CD4-positive, alpha-beta T cell treated with Interleukin-17A for 1 hour (primary cell): ENCODE data around the gene METAP1D.
"Not testable (repeated sequence)": the region's sequence is repeated elsewhere in the genome, so short reads cannot be mapped to it uniquely, and the experiment has no call there.

ENCODE experiments used
- DNase-seq: peaks from one replicate; pipeline ENCODE4 v3.0.0-alpha.2; 2020

Gene METAP1D

DNA sequence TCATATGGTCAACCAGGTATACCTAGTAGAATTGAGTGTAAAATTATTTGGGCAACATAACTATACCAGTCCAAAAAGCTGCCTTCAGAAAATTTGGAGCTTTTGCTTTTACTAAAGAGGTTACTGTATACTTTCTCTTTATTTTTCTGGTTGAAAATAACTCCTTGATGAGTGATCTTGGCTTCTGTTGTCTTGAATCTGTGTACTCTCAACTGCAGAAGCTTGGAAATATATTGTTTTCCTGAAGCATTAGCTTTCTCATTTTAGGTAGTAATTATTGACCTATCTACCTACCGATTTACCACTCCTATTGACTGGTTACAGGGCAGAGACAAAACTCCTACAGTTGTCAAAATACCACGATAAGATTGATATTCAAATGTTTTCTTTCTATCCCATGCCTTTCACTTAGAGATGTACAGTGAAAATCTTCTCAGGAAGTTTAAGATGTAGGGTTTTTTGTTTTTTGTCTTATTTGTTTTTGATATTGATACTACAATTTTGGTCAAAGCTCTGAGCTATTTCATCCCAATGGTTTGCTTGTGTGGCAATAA, 49.9 kb downstream of the METAP1D start:
- no peak for DNase-seq

DNA sequence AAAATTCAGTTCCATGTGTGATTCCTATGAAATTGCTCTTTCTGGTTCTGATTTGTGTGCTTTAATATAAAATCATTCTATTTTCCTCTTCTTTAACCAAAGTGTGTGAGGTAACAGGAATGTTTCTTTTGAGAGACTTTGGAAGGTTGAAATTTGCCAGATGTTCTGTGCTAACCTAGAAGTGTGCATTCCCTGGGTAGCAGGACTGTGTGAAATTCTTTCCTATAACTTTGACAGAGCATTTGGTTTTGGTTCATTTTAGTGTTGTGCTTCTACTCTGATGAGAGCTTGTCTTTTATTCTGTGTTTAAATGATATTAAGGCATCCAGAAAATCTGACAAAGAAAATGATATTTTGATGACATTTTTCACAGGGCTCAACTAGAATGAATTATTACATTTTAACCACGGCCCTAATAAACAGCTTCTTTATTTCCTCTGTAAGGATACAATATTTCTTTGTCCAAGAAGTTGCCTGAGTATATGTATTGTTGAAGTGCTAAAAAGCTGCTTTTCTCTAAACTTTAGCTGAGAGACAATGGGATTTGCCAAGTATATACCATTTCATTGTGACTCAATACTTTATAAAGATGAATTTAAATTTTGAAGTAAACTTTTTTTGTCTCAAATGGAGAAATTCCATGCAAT, 50.8 kb downstream of the METAP1D start:
- DNase-seq = no peak

DNA sequence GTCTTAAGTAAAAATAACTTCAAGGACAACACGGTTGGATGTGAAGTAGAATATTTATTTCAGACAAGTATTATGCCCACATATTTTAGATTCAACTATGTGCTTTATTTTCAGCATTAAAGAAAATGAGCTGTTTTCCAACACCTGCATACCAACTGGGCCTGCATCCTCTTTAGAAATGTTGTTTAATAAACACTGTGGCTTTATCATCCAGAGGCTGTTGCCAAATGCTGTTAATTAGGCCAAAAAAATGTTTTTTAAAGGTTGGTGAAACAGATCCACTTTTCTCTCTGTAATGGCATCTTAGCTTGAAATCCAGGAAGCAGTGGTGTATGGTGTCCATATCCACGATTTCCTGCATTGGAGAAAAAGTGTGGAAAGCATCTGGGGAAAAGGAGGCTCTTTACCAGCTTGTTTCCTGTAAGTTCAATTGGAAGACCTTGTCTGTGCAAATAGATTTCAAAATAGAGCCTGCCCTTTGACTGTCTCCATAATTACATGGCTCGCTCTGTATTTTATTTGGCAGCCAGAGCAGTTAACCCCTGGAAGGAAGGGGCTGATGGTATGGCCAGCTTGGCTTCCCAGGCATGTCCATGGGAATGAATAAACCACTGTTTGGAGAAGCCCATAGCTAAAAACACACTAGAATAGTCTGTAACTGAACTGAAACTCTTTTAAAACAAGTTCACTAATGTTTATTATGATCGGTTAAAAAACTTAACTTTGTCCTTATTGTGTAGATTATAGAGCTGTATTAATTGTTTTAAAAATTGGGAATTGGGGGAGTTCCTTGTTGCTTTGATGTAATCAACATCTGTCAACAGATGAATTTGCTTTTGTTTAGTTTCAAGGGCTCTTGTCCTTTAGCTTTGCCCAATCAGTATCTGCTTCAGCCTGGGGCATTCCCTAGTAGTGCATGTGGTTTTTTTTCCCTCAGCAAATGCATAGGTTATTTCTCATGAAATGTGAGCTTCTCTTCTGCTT, 52.5 kb downstream of the METAP1D start:
- DNase-seq = no peak

DNA sequence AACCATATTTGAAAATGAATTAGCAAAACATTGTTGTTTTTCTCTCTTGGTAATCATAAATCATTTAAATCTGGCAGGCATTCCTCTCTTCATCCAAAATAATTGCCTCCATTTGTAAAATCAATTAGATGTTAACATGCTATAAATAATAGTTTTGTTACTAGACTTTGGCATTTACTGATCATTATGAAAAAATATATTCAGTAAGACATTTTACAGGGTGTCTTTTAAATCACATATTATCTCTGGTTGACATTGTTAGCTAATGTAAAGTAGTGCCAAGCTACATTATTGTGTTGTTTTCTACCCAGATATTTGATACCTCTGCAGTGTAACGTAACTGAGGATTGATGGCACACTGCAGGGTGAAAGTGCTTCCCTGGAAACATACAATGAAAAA, 53.7 kb downstream of the METAP1D start:
- no peak for DNase-seq

DNA sequence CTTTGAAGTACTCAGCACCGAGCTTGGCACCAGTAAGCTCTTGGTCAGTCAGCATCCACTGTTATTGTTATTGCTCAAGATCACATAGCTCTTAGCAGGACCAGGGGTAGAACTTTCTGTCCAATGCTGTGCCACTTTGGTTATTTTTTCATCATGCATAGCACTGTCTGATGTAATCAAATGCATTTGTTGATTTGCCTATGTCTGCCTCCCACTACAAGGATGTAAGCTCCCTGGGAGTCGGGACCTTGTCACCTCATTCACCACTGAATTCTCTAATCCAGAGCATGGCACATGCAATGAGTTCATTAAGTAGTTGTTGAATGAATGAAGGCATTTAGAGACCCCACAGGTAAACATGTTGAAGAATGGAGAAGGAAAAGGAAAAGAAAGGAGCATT, 56.5 kb downstream of the METAP1D start:
- DNase-seq = no peak

DNA sequence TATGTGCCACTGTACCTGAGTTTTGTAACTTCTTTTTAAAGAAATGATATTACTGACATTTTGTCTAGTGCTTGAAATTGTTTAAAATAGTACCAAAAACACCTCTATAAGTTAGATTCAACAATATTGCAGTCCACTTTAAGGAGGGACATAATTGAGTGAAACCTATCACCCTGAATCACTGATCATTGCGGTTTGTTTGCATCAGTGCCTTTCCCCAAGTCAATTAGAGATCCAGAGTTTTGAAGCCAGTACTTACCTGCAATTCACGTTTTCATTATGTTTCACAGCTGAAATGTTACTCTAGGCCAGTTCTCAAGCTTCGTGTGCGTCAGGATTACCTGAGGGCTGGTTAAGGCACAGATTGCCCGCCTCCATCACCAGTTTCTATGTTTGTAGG, 58.9 kb downstream of the METAP1D start:
- DNase-seq = no peak

DNA sequence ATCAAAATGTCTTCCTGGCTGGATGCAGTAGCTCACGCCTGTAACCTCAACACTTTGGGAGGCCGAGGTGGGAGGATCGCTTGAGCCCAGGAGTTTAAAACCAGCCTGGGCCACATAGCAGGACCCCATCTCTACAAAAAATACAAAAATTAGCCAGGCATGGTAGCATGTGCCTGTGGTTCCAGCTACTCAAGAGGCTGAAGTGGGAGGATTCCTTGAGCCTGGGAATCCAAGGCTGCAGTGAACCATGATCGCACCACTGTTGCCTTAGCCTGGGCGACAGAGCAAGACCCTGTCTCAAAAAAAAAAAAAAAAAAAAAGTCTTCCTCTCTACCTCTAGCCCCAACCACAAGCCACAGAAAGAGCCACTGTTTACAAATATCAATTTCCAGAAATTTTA, 60.4 kb downstream of the METAP1D start:
- not testable (repeated sequence) for DNase-seq

DNA sequence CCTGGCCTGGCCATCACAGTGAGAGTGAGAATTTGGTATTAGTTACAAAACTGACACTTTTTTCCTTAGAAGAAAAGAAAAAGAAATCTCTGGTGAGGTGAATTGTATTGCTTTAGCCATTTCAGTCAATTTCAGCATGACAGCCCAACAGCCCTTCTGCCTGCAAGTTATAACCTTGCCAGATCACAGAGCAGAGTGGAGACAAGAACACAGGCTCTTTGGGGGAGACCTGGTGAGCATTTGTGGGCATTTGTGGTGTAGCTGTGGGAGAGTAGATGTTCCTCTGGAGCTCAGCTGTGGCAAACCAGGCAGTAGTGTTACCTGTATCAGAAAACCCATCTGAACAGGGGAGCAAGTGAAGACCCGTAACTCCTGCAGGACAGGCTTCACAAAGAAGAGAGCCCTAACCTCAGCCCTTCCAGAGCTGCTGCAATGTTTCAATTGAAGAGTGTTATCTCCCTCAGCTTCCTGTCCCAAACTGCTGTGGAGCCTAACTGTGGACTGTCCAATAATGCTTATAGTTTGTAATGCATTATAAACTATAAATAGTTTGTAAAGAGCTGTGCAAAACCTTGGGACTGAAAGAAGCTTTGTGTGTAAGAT, 62.8 kb downstream of the METAP1D start:
- no peak for DNase-seq

DNA sequence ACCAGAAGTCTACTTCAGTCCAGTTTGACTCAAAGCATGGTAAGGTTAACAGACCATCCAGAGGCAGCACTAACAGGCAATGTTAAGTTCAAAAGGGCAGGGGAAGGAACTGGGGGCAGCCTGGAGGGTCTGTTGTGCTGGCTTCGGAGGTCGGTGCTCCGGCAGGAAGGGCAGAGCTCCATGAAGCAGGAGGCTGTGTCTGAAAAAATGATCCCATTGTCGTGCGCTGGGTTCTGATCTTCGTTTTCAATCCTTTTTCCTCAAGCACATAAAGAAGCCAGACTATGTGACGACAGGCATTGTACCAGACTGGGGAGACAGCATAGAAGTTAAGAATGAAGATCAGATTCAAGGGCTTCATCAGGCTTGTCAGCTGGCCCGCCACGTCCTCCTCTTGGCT, 63.7 kb downstream of the METAP1D start:
- DNase-seq = no peak

DNA sequence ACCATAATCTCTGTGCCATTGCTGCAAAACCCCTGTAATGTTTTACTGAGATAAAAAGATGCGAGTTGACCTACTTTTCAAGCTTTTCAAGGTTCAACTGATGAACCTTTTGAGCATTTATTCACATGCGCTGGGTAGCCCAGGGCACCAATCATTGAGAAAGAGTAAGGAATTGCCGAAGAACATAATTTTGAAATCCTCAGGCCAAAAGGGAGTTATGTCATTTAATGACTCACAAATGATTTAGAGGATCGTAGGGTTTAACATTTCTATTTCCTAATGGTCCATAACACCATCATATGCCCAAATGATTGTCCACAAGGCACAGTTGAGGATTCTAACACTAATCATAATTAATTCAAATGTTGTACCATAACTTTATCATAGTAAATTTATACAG, 65.4 kb downstream of the METAP1D start:
- no peak for DNase-seq

DNA sequence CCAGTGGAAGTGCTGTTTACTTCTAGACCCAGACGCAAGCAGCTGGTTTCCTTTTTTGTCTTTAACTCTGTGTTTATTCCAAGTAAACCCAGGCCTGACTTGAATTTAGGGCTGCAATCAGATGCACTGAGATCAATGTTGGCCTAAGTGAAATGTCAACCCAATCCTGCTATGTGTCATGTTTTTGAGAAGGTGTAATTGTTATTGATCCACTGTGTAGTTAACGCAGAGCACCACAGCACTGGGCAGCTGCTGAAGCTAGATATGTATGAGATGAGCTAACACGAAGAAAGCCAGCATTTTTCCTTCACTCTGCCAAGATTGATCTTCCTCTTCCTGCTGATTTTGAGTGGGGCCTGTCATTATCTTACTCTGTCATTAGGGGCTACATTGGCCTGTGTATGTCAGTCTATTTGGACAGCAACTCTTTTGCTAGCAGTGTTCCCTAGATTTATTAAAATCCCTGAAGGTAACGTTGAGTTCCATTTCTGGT, 66.7 kb downstream of the METAP1D start:
- no peak for DNase-seq

DNA sequence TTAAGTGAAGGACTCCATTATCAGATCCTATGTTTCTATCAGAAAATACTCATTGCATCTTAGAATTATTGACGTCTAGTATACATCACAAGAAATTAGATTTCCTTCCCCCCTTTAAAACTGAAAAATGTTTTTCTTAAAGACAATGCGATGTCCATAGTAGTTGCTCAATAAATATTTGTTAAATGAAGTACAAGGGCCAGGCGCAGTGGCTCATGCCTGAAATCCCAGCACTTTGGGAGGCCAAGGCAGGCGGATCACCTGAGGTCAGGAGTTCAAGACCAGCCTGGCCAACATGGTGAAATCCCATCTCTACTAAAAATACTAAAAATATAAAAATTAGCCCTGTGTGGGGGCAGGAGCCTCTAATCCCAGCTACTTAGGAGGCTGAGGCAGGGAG, 68.2 kb downstream of the METAP1D start:
- DNase-seq = not testable (repeated sequence)

DNA sequence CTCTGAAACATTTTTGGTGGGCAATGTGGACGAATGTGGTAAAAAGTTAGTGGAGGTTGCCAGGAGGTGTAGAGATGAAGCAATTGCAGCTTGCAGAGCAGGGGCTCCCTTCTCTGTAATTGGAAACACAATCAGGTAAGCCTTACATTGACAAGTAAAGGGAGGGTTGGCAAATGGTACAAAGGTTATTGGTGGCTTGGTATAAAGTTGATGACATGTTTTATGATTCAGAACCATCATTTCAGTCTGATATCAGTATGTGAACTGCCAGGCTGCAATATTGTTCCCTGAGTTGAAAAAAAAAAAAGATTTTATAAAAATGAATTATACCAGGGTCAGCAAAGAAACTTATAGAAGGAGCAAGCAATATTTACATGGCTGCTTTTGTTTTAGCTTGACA, 71.2 kb downstream of the METAP1D start:
- no peak for DNase-seq

DNA sequence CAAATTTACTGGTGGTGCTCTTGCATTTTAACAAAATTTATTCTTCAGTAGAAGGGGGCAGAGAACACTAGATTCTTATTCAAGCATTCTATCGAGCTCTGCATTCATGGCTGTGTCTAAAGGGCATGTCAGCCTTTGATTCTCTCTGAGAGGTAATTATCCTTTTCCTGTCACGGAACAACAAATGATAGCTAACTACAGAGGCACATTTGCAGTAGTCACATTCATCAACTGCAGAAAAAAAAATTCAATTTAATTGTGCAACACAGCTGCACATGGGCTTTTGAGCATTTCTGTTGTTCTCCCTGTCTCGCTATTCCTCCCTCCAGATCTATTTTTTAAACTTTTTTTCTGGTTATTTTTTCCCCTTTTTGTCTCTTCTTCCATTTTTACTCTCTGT, 72.5 kb downstream of the METAP1D start:
- no peak for DNase-seq

DNA sequence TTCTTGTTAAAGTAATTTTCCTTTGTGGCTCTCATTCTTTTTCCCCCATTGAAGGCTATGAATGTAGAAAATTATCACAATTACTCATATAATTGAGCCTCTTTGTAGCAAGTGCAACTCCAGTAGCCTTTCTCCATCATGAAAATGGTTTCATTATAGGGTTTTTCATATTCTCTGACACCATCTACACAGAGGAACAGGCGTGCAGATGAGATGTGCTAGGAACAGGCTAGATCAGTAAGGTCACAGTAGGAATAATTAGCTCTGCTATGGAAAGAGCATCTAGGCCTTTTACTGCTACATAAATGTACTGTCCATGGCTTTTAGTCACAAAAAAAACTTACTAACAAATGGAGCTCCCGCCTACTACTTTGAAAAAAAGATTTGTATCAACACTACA, 73.0 kb downstream of the METAP1D start:
- no peak for DNase-seq

DNA sequence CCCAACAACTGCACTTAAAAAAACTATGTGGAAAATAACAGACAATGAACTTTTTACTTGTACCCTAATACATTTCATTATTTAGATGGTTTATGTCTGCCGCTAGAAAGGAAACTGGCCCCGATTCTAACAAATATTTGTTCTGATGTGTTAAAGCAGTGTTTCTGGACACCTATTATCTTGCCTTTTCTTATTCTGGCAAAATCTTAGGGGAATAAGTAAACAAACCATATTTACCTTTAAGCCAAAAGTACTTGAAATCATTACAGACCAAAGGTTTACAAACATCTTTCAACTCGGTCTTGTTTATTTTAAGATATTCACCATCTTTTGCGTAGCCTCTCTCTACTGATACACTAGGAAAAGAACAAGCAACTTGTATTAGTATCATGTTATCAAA, 73.8 kb downstream of the METAP1D start:
- no peak for DNase-seq

DNA sequence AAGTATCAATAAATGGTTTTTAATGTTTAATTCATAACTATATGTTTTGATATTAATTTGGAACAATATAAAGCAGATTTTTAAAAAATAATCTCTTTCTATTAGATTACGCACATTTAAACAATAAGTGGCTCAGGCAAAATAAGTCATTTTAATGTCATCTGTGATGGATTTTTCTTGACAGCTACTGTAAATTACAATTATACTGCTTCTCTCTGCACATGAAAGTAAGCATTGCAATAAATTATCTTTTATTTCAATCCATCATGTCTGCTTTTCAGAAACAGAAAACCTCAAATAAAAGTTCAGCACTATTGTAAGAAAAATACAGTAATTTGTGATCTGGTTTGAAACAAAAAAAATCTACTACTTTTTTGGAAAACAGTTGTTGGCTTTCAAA, 74.5 kb downstream of the METAP1D start:
- no peak for DNase-seq

DNA sequence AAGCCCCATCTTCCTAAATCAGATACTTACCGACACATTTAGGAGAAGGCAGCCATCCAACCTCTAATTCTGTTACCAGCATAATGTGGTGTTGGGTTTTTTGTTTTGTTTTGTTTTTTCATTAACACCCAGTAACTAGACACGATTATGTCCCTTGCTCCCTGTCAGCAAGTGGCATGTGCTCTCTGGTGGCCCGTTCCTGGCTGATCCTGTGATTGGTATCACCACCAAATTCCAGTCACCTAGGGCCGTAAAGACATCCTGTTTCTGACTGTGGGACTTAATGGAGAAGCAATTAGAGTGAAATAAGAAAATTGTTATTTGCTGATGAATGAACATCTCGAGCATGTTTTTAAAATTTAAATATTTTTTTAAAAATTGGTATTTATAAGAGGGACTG, 79.7 kb downstream of the METAP1D start:
- no peak for DNase-seq

DNA sequence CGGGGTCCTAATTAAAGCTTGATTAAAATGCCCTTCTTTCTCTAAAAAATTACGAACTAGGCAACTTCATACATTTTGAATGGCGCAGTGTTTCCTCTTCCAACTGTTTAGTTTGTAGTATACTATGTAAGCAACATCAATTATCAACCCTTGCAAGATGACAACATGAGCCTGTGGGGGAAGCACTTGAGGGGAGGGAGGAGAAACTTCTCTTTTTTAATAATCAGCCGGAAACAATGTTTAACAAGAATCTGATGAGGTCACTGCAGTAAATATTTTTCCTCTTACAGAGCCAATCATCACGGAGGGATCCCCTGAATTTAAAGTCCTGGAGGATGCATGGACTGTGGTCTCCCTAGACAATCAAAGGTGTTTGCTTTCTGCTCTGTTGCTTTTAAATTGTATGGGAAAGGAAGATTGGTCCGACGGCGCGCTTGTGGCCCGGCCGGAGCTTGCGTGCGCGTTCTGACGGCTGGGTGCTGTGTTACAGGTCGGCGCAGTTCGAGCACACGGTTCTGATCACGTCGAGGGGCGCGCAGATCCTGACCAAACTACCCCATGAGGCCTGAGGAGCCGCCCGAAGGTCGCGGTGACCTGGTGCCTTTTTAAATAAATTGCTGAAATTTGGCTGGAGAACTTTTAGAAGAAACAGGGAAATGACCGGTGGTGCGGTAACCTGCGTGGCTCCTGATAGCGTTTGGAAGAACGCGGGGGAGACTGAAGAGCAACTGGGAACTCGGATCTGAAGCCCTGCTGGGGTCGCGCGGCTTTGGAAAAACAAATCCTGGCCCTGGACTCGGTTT, 80.3 kb downstream of the METAP1D start:
- no peak for DNase-seq

DNA sequence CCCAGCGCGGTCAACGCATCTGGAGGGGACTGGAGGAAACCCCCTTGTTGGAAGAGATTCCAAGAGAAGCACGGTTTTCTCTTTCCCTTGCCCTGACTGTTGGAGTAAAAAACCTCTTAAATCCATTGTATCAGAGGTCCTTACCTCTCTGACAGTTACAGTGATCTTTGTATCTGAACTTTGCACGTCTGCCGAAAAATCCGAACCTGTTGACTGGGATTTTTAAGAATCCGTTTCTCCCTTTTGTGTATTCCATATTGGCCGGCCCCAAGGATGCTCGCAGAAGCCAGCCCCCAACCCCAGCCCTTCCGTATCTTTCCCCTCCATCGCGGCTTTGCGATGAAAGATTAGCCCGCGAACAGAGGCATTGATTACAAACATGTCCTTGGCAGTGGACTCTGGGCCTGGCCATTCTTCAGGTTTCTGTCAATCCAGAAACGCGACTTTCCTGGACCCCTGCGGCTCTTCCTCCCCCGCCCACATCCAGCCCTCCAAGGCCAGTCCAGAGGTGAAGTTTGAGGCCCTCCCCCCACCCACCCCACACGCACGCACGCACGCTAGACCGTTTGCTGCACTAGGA, 81.0 kb downstream of the METAP1D start:
- DNase-seq = no peak

DNA sequence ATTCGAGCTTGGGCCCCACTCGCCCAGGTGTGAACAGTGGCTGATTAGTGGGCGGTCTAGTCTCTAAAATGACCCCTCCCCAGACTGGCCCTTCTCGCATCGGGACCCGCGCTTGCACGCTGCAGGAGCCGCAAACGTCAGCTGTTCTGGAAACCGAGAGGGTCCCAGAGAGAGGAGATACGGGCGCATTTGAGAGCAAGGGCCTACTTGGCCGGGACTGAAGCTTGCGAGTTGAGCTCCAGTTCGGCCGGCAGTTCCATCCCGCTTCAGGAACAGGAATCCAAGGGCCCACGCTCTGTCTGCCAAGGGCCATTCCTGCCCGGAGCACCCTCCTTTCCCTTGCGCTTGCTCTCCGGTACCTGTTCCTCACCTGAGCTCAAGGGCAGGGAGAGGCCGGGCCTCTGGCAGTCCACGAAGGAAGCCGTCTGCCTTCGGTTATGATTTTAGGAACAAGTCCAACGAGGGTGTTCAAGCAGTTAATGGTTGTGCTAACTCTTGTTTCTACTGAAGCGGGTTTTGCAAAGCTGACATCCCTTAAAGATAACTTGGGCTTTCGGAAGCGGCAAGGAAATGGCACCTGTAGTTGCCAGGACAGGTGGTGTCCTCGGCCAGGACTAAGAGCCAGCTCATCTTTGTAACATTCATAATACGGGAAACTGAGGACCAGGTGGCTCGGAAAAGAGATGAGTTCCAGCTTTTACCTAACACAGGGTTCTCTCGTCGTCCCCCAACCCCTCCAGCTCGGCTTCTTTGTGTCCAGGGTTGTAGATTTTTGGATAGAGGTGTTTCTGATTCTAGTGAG, 81.7 kb downstream of the METAP1D start:
- peak; percentile 3 for DNase-seq
